Heart left ventricle (tissue), 13 donors: ENCODE data around the gene MRPS9.

Source experiments
- POLR2A ChIP-seq, 2 donors: fragments of 450-650 bp; IDR thresholded peaks; one replicate each; pipeline ENCODE4 v1.6.1; 2017; ENCODE audit warnings: antibody characterized with exemption in 2 of 2, mild to moderate bottlenecking in 2 of 2, moderate library complexity in 2 of 2
- TF ChIP-seq, protein P1 (sequence below), 12 donors: fragments of 200-600 bp; sonication (generic) in 4 of 12; IDR thresholded peaks; one replicate each; pipeline versions ENCODE4 v1.5.0 to v1.8.0; 2018 to 2022; ENCODE audit warnings: antibody characterized with exemption in 12 of 12, mild to moderate bottlenecking in 5 of 12
- donor health status: ischemic (EF 13 %, LVEDD 7.1; RV severe dilation, severe dysfunction).
- donor health status: DM: no; HTN: yes; CAD: no.
- donor health status: DM: no; HTN: no; CAD: no.
- donor health status: ischemic (EF 25% LVEDD 6.9; RV normal size, moderate dysfunction).
- donor health status: ischemic (EF 25% LVEDD 5.7; RV mildly dilated, moderate dysfunction).
- donor health status: ischemic (EF 35%, LVEDD 5.7; RV mildly dilated, moderate dysfunction).
- donor health status: nonischemic (EF 11% LVEDD 7.7; RV severe dilation, severe dysfunction).
- donor health status: DM: yes; HTN: yes; CAD: no.
- donor health status: PGD.
- donor health status: ischemic (EF 29% LVEDD 5.4; RV normal size, mild dysfunction).
- donor health status: nonischemic (EF 23%, LVEDD 6.1; RV moderate dilation, normal function).

DNA sequence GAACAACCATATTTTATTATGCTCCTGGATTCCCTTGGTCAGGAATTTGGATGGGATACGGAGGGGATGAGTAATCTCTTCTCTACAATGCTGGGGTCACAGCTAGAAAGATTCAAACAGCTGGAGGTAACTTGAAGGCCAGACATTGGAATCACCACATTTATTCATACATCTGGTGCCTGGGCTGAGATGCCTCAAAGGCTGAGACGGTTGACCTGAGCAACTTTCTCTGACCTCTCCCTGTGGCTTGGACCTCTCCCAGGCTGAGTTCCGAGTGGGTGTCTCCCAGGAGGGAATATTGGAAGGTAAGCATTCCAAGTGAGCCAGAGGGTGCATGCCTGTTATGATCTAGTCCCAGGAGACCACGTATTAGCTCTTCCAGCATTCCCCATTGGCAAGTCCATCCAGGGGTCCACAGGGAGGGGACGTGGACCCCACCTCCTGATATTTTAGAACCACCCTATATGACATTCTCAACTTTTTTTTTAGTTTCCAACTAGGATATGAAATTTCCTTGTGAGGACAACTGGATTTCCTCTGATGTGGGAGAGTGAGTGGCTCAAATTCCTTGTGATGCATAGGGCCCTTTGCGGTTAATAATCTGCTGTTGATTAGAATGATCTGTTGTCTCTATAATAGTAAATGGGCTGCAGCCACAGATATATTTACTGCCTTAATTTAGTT, 101.8 kb downstream of the MRPS9 start:
- TF ChIP-seq, protein P1, sequence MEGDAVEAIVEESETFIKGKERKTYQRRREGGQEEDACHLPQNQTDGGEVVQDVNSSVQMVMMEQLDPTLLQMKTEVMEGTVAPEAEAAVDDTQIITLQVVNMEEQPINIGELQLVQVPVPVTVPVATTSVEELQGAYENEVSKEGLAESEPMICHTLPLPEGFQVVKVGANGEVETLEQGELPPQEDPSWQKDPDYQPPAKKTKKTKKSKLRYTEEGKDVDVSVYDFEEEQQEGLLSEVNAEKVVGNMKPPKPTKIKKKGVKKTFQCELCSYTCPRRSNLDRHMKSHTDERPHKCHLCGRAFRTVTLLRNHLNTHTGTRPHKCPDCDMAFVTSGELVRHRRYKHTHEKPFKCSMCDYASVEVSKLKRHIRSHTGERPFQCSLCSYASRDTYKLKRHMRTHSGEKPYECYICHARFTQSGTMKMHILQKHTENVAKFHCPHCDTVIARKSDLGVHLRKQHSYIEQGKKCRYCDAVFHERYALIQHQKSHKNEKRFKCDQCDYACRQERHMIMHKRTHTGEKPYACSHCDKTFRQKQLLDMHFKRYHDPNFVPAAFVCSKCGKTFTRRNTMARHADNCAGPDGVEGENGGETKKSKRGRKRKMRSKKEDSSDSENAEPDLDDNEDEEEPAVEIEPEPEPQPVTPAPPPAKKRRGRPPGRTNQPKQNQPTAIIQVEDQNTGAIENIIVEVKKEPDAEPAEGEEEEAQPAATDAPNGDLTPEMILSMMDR (IDR thresholded peaks at IDR 0.05), result no peak
- TF ChIP-seq POLR2A (IDR thresholded peaks at IDR 0.05), result no peak
